ENCODE measurements around the gene FBF1. TPM values are rescaled to one million over a fixed set of nuclear protein-coding genes. Genes with fewer than 3 reads are reported as not detected.

Gene FBF1
- total and polyA plus RNA-seq, 9 of the 15 experiments (the other 6 are each of a cell fraction or from before 2014, with no cell fraction given): 0.46 to 14.9 (median 7.5) TPM

GRCh38 chr17:75878174-75878998 lies 62.5 kb downstream of the FBF1 start, which contains the start of gene TRIM47 (continued):
- no peak for TF ChIP-seq NR0B1 (IDR thresholded peaks at IDR 0.05; ENCODE audit: partially characterized antibody)
- no peak for TF ChIP-seq STAT5A (IDR thresholded peaks at IDR 0.05; ENCODE audit: borderline replicate concordance, low read length)
- TF ChIP-seq EZH2 (IDR thresholded peaks at IDR 0.05; ENCODE audit: borderline replicate concordance, low read depth, low read length): no peak
- TF ChIP-seq TSC22D4 (tag; IDR thresholded peaks at IDR 0.05): no peak
- TF ChIP-seq TAF1 (IDR thresholded peaks at IDR 0.05; ENCODE audit: control insufficient read depth, extremely low read depth, insufficient read depth, low read length, severe bottlenecking): peak; percentile 12
- no peak for TF ChIP-seq ATF3 (IDR thresholded peaks at IDR 0.05)
- no peak for TF ChIP-seq ATF3 (CRISPR knock-in tag; conservative IDR thresholded peaks at IDR 0.05)
- no peak for TF ChIP-seq ZNF551 (CRISPR knock-in tag; IDR thresholded peaks at IDR 0.05)
- TF ChIP-seq PYGO2 (tag; IDR thresholded peaks at IDR 0.05): no peak
- no peak for TF ChIP-seq NBN (IDR thresholded peaks at IDR 0.05; ENCODE audit: low read depth)
- TF ChIP-seq PKNOX1 (IDR thresholded peaks at IDR 0.05): no peak
- no peak for TF ChIP-seq MTF1 (CRISPR knock-in tag; IDR thresholded peaks at IDR 0.05; ENCODE audit: borderline replicate concordance)
- TF ChIP-seq POLR3G (IDR thresholded peaks at IDR 0.05; ENCODE audit: extremely low read depth, insufficient read length, insufficient replicate concordance): no peak
- TF ChIP-seq PTRF (tag; IDR thresholded peaks at IDR 0.05): no peak
- peak; percentile 33; the same call in 1 of the 2 replicates for TF ChIP-seq MAFG (tag; conservative IDR thresholded peaks at IDR 0.05)
- TF ChIP-seq CBFA2T3 (IDR thresholded peaks at IDR 0.05): no peak
- no peak for TF ChIP-seq HBP1 (CRISPR knock-in tag; IDR thresholded peaks at IDR 0.05)
- no peak for TF ChIP-seq SNAPC5 (CRISPR knock-in tag; IDR thresholded peaks at IDR 0.05)
- peak; percentile 66 for TF ChIP-seq NFE2 (IDR thresholded peaks at IDR 0.05; ENCODE audit: low read depth)
- no peak for TF ChIP-seq SMC3 (conservative IDR thresholded peaks at IDR 0.05; ENCODE audit: insufficient read depth, low read depth, low read length)
- no peak for TF ChIP-seq IRF2 (CRISPR knock-in tag; IDR thresholded peaks at IDR 0.05)
- TF ChIP-seq ZFPM2 (CRISPR knock-in tag; IDR thresholded peaks at IDR 0.05): no peak
- TF ChIP-seq TFAP4 (CRISPR knock-in tag; IDR thresholded peaks at IDR 0.05; ENCODE audit: borderline replicate concordance): peak; percentile 42; the same call in 1 of the 2 replicates
